Ishikawa (cell line): ENCODE data around the gene CFAP221.

Experiments
- EGR1 ChIP-seq: IDR thresholded peaks from 2 replicates; pipeline ENCODE4 v1.6.1; 2012
- EP300 ChIP-seq: IDR thresholded peaks from 2 replicates; pipeline ENCODE4 v1.6.1; 2012; ENCODE audit warnings: borderline replicate concordance
- RAD21 ChIP-seq: IDR thresholded peaks from 2 replicates; pipeline ENCODE4 v1.6.1; 2012; ENCODE audit warnings: low read depth
- YY1 ChIP-seq: IDR thresholded peaks from 2 replicates; pipeline ENCODE4 v1.6.1; 2012; ENCODE audit warnings: low read depth

DNA sequence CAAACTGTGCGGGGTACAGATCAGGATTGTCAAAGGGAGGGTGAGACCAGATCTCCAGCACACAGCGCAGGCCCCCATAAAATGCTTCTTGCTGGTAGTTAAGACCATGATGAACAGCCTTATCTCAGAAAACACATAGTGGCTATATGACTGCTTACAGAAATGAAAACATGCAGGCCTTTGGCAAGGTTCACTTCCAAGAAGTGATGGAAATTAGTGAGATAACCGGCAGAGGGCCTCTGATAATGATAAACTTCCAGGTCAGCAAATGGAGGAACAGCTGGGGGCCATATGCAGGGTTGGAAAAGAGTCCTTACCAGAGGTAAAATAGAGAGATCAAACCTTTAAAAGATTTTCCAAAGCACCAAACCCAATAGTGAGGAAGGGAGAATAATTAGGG lies 46.6 kb downstream of the CFAP221 start:
- no peak for TF ChIP-seq EP300
- no peak for TF ChIP-seq RAD21
- TF ChIP-seq EGR1 = no peak
- no peak for TF ChIP-seq YY1
